Erythroblast (primary cell): ENCODE data around the gene C1QTNF8.

ENCODE experiments used
- GATA1 ChIP-seq: IDR thresholded peaks from 2 replicates; pipeline ENCODE4 v1.6.1; 2011; ENCODE audit warnings: low read depth, mild to moderate bottlenecking, control low read depth, low read length, moderate library complexity
- POLR2A ChIP-seq: IDR thresholded peaks from 2 replicates; pipeline ENCODE4 v1.6.1; 2011; ENCODE audit warnings: mild to moderate bottlenecking, low read length

GRCh38 chr16:1107731-1108130 is 11.7 kb upstream of the C1QTNF8 start:
- TF ChIP-seq POLR2A (no peak), GATA1 (no peak)
